ENCODE results near the gene CFAP43. TPM values are rescaled to one million over a fixed set of nuclear protein-coding genes. Genes with fewer than 3 reads are reported as not detected.

The CFAP43 gene
- total RNA-seq, 1 experiment from 2014 or later, result 0.42 TPM

DNA sequence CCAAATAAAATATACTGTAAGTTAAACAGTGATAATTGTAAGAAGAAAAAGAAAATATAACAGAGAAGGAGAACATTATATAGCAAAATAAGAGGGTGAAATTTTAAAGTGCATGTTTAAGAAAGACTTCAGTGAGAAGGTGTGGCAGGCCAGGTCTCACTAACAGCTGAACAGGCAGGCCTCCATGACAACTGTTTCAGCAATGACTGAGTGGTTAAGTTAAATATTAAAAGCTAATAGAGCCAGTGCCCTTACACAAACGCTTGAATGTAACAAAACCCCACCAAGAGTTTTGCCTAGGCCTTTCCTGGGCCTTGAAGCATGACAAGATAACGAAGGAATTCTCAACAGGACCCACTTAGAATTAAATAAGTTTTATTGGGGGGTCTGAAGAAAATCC, 32.6 kb downstream of the CFAP43 start (continued):
- no peak for TF ChIP-seq ZNF512 (CRISPR knock-in tag; IDR thresholded peaks at IDR 0.05; ENCODE audit: borderline replicate concordance)

GRCh38 chr10:104197364-104197763, 34.8 kb downstream of the CFAP43 start:
- Mint-ChIP-seq H3K4me1 (peaks cover 6% of the 10 kb centered on the region), H3K27ac (no peak overlapping the region), H3K36me3 (no peaks in the 10 kb centered on the region), H3K9me3 (no peaks in the 10 kb centered on the region), H3K4me3 (no peak overlapping the region), H3K27me3 (ENCODE audit: low read depth) (no peaks in the 10 kb centered on the region)
- no peak for ATAC-seq
- TF ChIP-seq ZNF219 (CRISPR knock-in tag; IDR thresholded peaks at IDR 0.05; ENCODE audit: borderline replicate concordance) (no peak), MXD4 (CRISPR knock-in tag; IDR thresholded peaks at IDR 0.05; ENCODE audit: borderline replicate concordance) (no peak), ZNF263 (CRISPR knock-in tag; IDR thresholded peaks at IDR 0.05; ENCODE audit: low read depth) (no peak), ZNF671 (CRISPR knock-in tag; IDR thresholded peaks at IDR 0.05) (no peak), JAZF1 (CRISPR knock-in tag; IDR thresholded peaks at IDR 0.05) (no peak), ZBTB21 (CRISPR knock-in tag; IDR thresholded peaks at IDR 0.05; ENCODE audit: borderline replicate concordance) (no peak), RORB (CRISPR knock-in tag; IDR thresholded peaks at IDR 0.05) (no peak), NR3C1 (CRISPR knock-in tag; conservative IDR thresholded peaks at IDR 0.05; ENCODE audit: low read depth) (no peak), AR (CRISPR knock-in tag; IDR thresholded peaks at IDR 0.05) (no peak), ZNF512 (CRISPR knock-in tag; IDR thresholded peaks at IDR 0.05; ENCODE audit: borderline replicate concordance) (no peak), AFF4 (CRISPR knock-in tag; IDR thresholded peaks at IDR 0.05; ENCODE audit: borderline replicate concordance) (no peak), NR1H2 (CRISPR knock-in tag; IDR thresholded peaks at IDR 0.05) (no peak), FOXK1 (CRISPR knock-in tag; IDR thresholded peaks at IDR 0.05) (no peak), PRRX2 (CRISPR knock-in tag; IDR thresholded peaks at IDR 0.05) (no peak), TEAD4 (CRISPR knock-in tag; IDR thresholded peaks at IDR 0.05) (no peak), CBFB (CRISPR knock-in tag; IDR thresholded peaks at IDR 0.05; ENCODE audit: low read depth) (no peak), NFATC4 (CRISPR knock-in tag; IDR thresholded peaks at IDR 0.05) (no peak)
- TF ChIP-seq, protein P1, sequence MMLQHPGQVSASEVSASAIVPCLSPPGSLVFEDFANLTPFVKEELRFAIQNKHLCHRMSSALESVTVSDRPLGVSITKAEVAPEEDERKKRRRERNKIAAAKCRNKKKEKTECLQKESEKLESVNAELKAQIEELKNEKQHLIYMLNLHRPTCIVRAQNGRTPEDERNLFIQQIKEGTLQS (CRISPR knock-in tag; conservative IDR thresholded peaks at IDR 0.05), result no peak
- POLR2A ChIA-PET, result no interaction called here
- CTCF ChIA-PET, result no interaction called here
- DNase-seq (ENCODE audit: low spot score), result no peak

All from WTC11 (cell line).